Adrenal gland (tissue), 5 donors: Measurements from ENCODE around the gene THY1.

Source experiments
- CTCF ChIP-seq, 6 experiments: fragments of 450-650 bp in 4 of 6; fragments of 200-600 bp in 2 of 6; sonication (generic) in 1 of 6; IDR thresholded peaks; 1 replicate in 5 of 6; 2 replicates in 1 of 6; pipeline versions ENCODE4 v1.5.1 to v1.8.0; 2016 to 2021; ENCODE audit warnings: antibody characterized with exemption in 6 of 6, mild to moderate bottlenecking in 2 of 6, moderate library complexity in 1 of 6
- POLR2A ChIP-seq, 2 donors: fragments of 450-650 bp; IDR thresholded peaks; one replicate each; pipeline ENCODE4 v1.6.1; 2017; ENCODE audit warnings: antibody characterized with exemption in 2 of 2, mild to moderate bottlenecking in 2 of 2, moderate library complexity in 1 of 2
- donor health status: DM: no; HTN: no; CAD: no.

GRCh38 chr11:119468511-119468910 is 45.5 kb upstream of the THY1 start:
- TF ChIP-seq CTCF (IDR thresholded peaks at IDR 0.05) (no peak), POLR2A (IDR thresholded peaks at IDR 0.05) (no peak)
